Measurements from ENCODE around the gene FHIT. TPM values are rescaled to one million over a fixed set of nuclear protein-coding genes. Genes with fewer than 3 reads are reported as not detected.
A peak's percentile ranks its signal among the peaks of the same experiment; 100 is the strongest.

FHIT gene
- total and polyA plus RNA-seq, 5 experiments from 2014 or later = 11.7 to 32.3 (median 15.5) TPM

GRCh38 chr3:60651799-60652198, 599.5 kb downstream of the FHIT start:
- DNase-seq (no peak), ATAC-seq (no peak)
- POLR2A ChIA-PET = no interaction called here
- peak overlapping the region in 1 of 10 donors; percentile 1 for H3K27ac Mint-ChIP-seq
- H3K9me3 Mint-ChIP-seq = peaks cover 0 to 2% (median 0%) of the 10 kb centered on the region in 9 donors
- no peaks in the 10 kb centered on the region for H3K36me3 Mint-ChIP-seq
- no peaks in the 10 kb centered on the region for H3K27me3 Mint-ChIP-seq
- H3K4me1 Mint-ChIP-seq = peaks cover 0 to 3% (median under 1%) of the 10 kb centered on the region in 4 donors
- no peak overlapping the region for H3K4me3 Mint-ChIP-seq

GRCh38 chr3:60650171-60650570, 601.1 kb downstream of the FHIT start:
- H3K9me3 Mint-ChIP-seq = peaks cover 0 to 2% (median 0%) of the 10 kb centered on the region in 9 donors
- H3K27ac Mint-ChIP-seq = no peak overlapping the region
- peaks cover 0 to 3% (median under 1%) of the 10 kb centered on the region in 4 donors for H3K4me1 Mint-ChIP-seq
- ATAC-seq = no peak
- POLR2A ChIA-PET = no interaction called here
- no peaks in the 10 kb centered on the region for H3K36me3 Mint-ChIP-seq
- H3K27me3 Mint-ChIP-seq = no peaks in the 10 kb centered on the region
- H3K4me3 Mint-ChIP-seq = no peak overlapping the region
- no peak for DNase-seq

- H3K36me3 Mint-ChIP-seq = no peaks in the 10 kb centered on the region
- no peaks in the 10 kb centered on the region for H3K9me3 Mint-ChIP-seq
- no peak overlapping the region for H3K4me3 Mint-ChIP-seq
- no peak overlapping the region for H3K27ac Mint-ChIP-seq
- no peaks in the 10 kb centered on the region for H3K4me1 Mint-ChIP-seq
- no peak for DNase-seq
- H3K27me3 Mint-ChIP-seq = no peaks in the 10 kb centered on the region
- POLR2A ChIA-PET = no interaction called here
- no peak for ATAC-seq
Observed at GRCh38 chr3:60645801-60646200, 605.5 kb downstream of the FHIT start.

- Mint-ChIP-seq H3K36me3 (peaks cover 0 to 8% (median 0%) of the 10 kb centered on the region in 3 donors), H3K27ac (no peak overlapping the region), H3K4me1 (no peaks in the 10 kb centered on the region), H3K9me3 (peaks cover 0 to 2% (median 0%) of the 10 kb centered on the region in 9 donors), H3K27me3 (no peaks in the 10 kb centered on the region), H3K4me3 (no peak overlapping the region)
- no peak for ATAC-seq
- no peak for DNase-seq
- POLR2A ChIA-PET = no interaction called here
Observed at GRCh38 chr3:60643831-60644230, 607.4 kb downstream of the FHIT start.

DNA sequence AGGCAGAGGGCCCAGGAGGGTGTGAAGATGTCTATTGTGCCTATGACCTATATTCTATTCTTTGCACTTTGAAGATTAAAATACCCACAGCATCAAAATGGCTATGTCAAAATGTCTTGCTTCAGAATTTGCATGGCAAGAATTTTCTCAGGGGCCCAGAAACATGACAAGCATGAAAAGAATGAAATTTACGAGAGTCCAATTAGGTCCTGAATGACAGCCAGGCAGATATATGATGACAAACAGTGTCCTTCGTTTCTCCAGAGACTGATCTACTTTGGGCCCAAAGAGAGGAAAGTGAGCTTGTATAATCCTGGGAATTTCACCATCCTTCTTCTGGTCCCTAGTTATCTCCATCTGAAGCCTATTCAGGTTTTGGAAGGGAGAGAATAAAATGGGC, 609.9 kb downstream of the FHIT start:
- Mint-ChIP-seq H3K27ac (no peak overlapping the region), H3K27me3 (no peaks in the 10 kb centered on the region)

DNA sequence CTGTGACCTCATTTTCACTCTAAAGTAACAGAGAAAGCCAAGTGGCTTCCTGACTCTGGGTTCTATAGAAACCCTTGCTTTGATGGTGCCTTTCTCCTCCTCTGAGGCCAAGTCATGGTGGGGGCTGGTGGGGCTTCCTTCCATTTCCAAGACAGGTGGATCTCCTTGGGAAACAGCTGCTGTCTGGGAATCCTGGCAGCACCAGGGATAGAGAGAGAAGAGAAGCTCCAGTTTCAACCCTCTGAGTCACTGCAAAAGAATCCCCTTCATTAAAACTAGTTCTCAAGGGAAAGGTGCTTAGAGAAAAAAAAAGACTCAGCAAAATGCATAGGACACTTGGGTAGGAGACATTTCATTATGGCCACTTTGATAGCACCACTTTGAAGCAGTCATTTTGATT, 614.4 kb downstream of the FHIT start:
- ATAC-seq (no peak), DNase-seq (no peak)
- Mint-ChIP-seq H3K9me3 (peaks cover 0 to 2% (median 0%) of the 10 kb centered on the region in 9 donors), H3K4me1 (no peaks in the 10 kb centered on the region), H3K27me3 (no peaks in the 10 kb centered on the region), H3K36me3 (peaks cover 0 to 9% (median 0%) of the 10 kb centered on the region in 3 donors), H3K27ac (no peak overlapping the region), H3K4me3 (no peak overlapping the region)
- POLR2A ChIA-PET = no interaction called here

More for the DNA sequence above, 609.9 kb downstream of the FHIT start:
- H3K4me3 Mint-ChIP-seq = no peak overlapping the region
- H3K4me1 Mint-ChIP-seq = no peaks in the 10 kb centered on the region
- no peak for ATAC-seq
- peaks cover 0 to 8% (median 0%) of the 10 kb centered on the region in 3 donors for H3K36me3 Mint-ChIP-seq
- no peak for DNase-seq
- POLR2A ChIA-PET = no interaction called here
- H3K9me3 Mint-ChIP-seq = peaks cover 0 to 2% (median 0%) of the 10 kb centered on the region in 9 donors

DNA sequence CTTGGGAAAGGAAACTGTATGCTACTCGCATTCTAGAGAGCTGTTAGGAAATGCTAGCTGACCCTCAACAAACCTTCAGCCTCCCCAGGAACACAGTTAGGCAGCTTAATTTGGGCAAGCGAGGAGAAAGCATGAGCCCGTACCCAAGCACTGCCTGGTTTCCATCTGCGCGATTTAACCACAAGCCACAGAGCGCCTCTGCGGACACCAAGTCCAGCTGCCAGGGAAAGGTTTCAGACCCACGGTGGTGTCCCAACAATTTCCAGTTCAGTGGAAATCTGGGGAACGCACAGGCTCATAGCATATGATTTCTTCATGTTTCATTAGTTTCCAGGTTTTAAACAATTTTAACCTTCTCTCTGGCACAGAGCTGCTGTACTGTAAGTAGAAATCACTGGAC, 617.6 kb downstream of the FHIT start:
- Mint-ChIP-seq H3K4me3 (no peak overlapping the region), H3K27ac (no peak overlapping the region), H3K4me1 (no peaks in the 10 kb centered on the region), H3K36me3 (peaks cover 0 to 4% (median 0%) of the 10 kb centered on the region in 3 donors), H3K9me3 (no peaks in the 10 kb centered on the region), H3K27me3 (no peaks in the 10 kb centered on the region)
- no peak for ATAC-seq
- DNase-seq = no peak
- POLR2A ChIA-PET = no interaction called here

DNA sequence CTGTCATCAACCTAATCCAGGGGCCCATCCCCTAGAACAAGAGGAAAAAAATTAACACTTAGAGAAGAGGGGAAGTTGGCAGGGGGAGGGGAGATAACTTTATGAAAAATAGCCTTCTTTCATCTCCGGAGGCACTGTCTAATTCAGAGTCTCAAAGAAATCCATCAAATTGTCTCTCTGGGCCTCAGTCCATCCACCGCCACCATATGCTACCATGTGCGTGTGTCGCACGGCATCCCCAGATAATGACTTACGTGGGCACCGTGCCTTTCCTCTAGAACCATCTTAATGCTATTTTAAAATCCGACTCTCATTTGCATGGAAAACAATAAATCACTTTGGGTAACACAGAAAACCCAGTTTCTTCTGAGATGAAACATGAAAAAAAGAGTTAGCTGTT, 619.7 kb downstream of the FHIT start:
- H3K9me3 Mint-ChIP-seq = no peaks in the 10 kb centered on the region
- no peak for DNase-seq
- H3K36me3 Mint-ChIP-seq = peaks cover 0 to 4% (median 0%) of the 10 kb centered on the region in 3 donors
- H3K27ac Mint-ChIP-seq = no peak overlapping the region
- H3K27me3 Mint-ChIP-seq = no peaks in the 10 kb centered on the region
- POLR2A ChIA-PET = no interaction called here
- no peaks in the 10 kb centered on the region for H3K4me1 Mint-ChIP-seq
- ATAC-seq = no peak
- no peak overlapping the region for H3K4me3 Mint-ChIP-seq

- no peaks in the 10 kb centered on the region for H3K9me3 Mint-ChIP-seq
- DNase-seq = no peak
- H3K4me3 Mint-ChIP-seq = no peak overlapping the region
- peaks cover 0 to 4% (median 0%) of the 10 kb centered on the region in 3 donors for H3K36me3 Mint-ChIP-seq
- no peaks in the 10 kb centered on the region for H3K4me1 Mint-ChIP-seq
- no peak overlapping the region for H3K27ac Mint-ChIP-seq
- POLR2A ChIA-PET = no interaction called here
- no peak for ATAC-seq
- no peaks in the 10 kb centered on the region for H3K27me3 Mint-ChIP-seq
Observed at GRCh38 chr3:60630953-60631352, 620.3 kb downstream of the FHIT start.

DNA sequence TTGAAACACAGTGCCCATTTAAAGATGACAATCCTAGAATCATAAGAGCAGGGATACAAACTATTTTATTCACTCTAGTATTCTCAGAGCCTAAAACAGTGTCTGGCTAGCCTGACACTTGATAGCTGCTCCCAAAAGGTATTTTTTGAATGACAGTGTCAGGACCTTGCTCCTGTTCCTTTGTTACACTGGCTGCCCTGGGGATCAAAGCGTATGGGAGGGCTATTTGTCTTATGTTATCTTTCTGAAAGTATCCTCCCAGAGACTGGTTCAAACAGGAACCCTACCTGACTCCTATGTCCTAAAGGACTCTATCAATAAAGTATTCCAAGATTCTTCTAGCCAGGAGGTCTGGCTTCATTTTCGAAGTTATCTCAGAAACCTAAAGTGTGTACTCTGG, 621.4 kb downstream of the FHIT start:
- DNase-seq = no peak
- Mint-ChIP-seq H3K4me3 (no peak overlapping the region), H3K36me3 (peaks cover 0 to 4% (median 0%) of the 10 kb centered on the region in 3 donors), H3K4me1 (no peaks in the 10 kb centered on the region), H3K27ac (peak overlapping the region in 2 of 10 donors; percentile 24 to 54), H3K9me3 (no peaks in the 10 kb centered on the region), H3K27me3 (no peaks in the 10 kb centered on the region)
- no peak for ATAC-seq
- POLR2A ChIA-PET = no interaction called here

DNA sequence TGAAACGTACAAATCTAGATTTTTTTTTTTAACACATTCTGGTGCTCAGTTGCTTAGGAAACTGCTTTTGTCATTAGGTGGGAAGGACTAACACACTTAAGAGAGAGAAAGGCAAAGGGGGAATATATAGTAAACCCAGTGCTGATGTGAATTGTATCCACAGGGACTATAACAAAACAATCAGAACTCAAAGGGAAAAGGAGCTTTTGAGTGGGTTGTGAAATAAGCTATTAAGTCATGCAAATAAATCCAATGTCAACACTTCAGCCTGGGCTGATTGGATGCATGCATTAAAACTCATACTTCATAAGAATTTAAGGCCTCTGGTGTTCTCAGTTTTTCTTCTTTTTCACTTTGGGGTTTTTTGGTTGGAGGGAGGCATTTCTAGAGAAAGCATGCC, 628.9 kb downstream of the FHIT start:
- H3K27me3 Mint-ChIP-seq = no peaks in the 10 kb centered on the region
- no peak for ATAC-seq
- peaks cover 0 to 15% (median 8%) of the 10 kb centered on the region in 9 donors for H3K9me3 Mint-ChIP-seq
- H3K4me1 Mint-ChIP-seq = no peaks in the 10 kb centered on the region
- no peak overlapping the region for H3K27ac Mint-ChIP-seq
- peaks cover 2 to 12% (median 4%) of the 10 kb centered on the region in 3 donors for H3K36me3 Mint-ChIP-seq
- H3K4me3 Mint-ChIP-seq = no peak overlapping the region
- POLR2A ChIA-PET = no interaction called here
- no peak for DNase-seq

DNA sequence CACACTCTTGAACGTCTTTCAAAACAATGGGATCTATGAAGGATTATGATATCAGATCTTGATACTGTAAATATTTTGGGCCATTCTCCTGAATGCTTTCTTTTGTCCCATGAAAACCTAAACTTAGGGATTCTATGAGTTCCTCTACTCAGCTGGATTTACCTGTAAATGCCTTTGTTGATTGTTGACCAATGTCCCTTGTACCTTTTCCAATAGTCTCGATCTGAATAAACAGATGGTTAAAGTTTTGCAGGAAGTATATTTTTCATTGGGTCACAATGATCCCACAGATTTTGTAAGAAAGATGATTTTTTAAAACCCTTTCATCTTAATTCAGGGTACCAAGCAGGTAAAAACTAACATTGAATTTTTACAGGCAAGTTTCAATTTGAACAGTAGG, 634.1 kb downstream of the FHIT start:
- Mint-ChIP-seq H3K27ac (no peak overlapping the region), H3K4me3 (no peak overlapping the region), H3K36me3 (peaks cover 2 to 12% (median 4%) of the 10 kb centered on the region in 3 donors), H3K4me1 (no peaks in the 10 kb centered on the region), H3K27me3 (no peaks in the 10 kb centered on the region), H3K9me3 (peaks cover 0 to 15% (median 8%) of the 10 kb centered on the region in 9 donors)
- DNase-seq (no peak), ATAC-seq (no peak)
- POLR2A ChIA-PET = no interaction called here

- POLR2A ChIA-PET = no interaction called here
- H3K9me3 Mint-ChIP-seq = peaks cover 0 to 7% (median 3%) of the 10 kb centered on the region in 9 donors
- no peak for DNase-seq
- no peaks in the 10 kb centered on the region for H3K4me1 Mint-ChIP-seq
- H3K27ac Mint-ChIP-seq = no peak overlapping the region
- no peak for ATAC-seq
- peaks cover 0 to 6% (median 2%) of the 10 kb centered on the region in 3 donors for H3K36me3 Mint-ChIP-seq
- no peaks in the 10 kb centered on the region for H3K27me3 Mint-ChIP-seq
- H3K4me3 Mint-ChIP-seq = no peak overlapping the region
Observed at GRCh38 chr3:60613769-60614303, 637.4 kb downstream of the FHIT start.

DNA sequence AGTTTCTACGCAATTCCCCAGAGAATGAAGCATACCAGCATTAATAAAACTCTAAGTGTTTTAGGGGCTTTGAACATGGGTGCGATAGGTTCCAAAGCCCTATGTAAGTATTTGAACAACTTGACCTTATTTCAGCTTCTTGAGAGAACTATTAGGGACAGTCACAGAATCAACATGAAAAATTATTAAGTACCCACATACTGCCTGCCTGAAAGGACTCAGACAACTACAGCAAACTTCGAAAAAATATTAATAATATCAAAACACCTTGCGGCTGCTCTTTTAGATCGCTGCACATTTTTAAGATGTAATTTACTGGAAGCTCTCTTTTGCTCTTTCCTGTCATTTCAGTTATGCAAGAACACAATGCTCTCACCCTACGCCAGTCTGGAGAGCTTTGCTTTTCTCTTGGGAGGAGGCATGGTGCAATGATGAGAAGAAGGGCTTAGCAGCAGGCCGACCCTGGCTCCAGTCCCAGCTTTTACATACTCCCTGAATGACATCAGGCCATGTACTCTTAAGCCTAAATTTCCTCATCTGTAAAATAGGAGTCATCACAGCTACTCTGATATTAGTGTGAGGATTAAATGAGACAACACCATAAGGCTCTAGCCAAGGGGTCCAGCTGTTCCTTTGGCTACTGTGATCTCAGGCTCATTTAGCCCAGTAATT, 640.7 kb downstream of the FHIT start:
- POLR2A ChIA-PET = no interaction called here
- H3K27me3 Mint-ChIP-seq = no peaks in the 10 kb centered on the region
- H3K4me1 Mint-ChIP-seq = no peaks in the 10 kb centered on the region
- H3K9me3 Mint-ChIP-seq = peaks cover 0 to 6% (median 0%) of the 10 kb centered on the region in 9 donors
- no peak overlapping the region for H3K4me3 Mint-ChIP-seq
- no peak for DNase-seq
- no peaks in the 10 kb centered on the region for H3K36me3 Mint-ChIP-seq
- no peak overlapping the region for H3K27ac Mint-ChIP-seq
- ATAC-seq = no peak

All from naive thymus-derived CD8-positive, alpha-beta T cell (primary cell).